Natural killer cell (primary cell): ENCODE data around the gene RABEP2. TPM values are rescaled to one million over a fixed set of nuclear protein-coding genes. Genes with fewer than 3 reads are reported as not detected.

ENCODE experiments used
- ATAC-seq, 3 donors: fragments of 150-1000 bp in 2 of 3; fragments of 200-7000 bp in 1 of 3; cut with Tn5 transposase; 1 replicate in 1 of 3; 2 replicates in 2 of 3; pipeline ENCODE4 v1.10.0; 2021; ENCODE audit warnings: mild to moderate bottlenecking in 2 of 3, moderate library complexity in 2 of 3
- DNase-seq, 2 donors: peaks; one replicate each; pipeline versions ENCODE4 v3.0.0 to v3.0.0-alpha.2; 2013 to 2021; ENCODE audit warnings: mixed read lengths in 1 of 2
- H3K27ac ChIP-seq: one replicate; pipeline ENCODE4 v1.5.1; 2013; ENCODE audit warnings: mild to moderate bottlenecking, low read length
- H3K27me3 ChIP-seq: one replicate; pipeline ENCODE4 v1.6.1; 2013; ENCODE audit warnings: low read length; ENCODE audit not compliant: control insufficient read depth, insufficient read depth
- H3K36me3 ChIP-seq: one replicate; pipeline ENCODE4 v1.6.1; 2013; ENCODE audit warnings: low read length; ENCODE audit not compliant: control insufficient read depth, insufficient read depth
- H3K4me1 ChIP-seq: one replicate; pipeline ENCODE4 v1.6.1; 2013; ENCODE audit warnings: low read length; ENCODE audit not compliant: control insufficient read depth, insufficient read depth
- H3K4me3 ChIP-seq: one replicate; pipeline ENCODE4 v1.5.1; 2013; ENCODE audit warnings: low read length
- H3K9me3 ChIP-seq: one replicate; pipeline ENCODE4 v1.6.1; 2013; ENCODE audit warnings: low read length; ENCODE audit not compliant: control insufficient read depth, insufficient read depth
- H3K27ac Mint-ChIP-seq, 2 donors: one replicate each; pipeline ENCODE4 v1.8.0; 2022; ENCODE audit warnings: mild to moderate bottlenecking in 2 of 2, mixed read lengths in 2 of 2, moderate library complexity in 1 of 2
- H3K27me3 Mint-ChIP-seq, 2 donors: one replicate each; pipeline ENCODE4 v1.8.0; 2022; ENCODE audit warnings: low read depth in 2 of 2, mixed read lengths in 2 of 2
- H3K36me3 Mint-ChIP-seq: one replicate; pipeline ENCODE4 v1.8.0; 2022; ENCODE audit warnings: mixed read lengths
- H3K4me1 Mint-ChIP-seq, 2 donors: one replicate each; pipeline ENCODE4 v1.8.0; 2022; ENCODE audit warnings: mixed read lengths in 2 of 2
- H3K4me3 Mint-ChIP-seq: one replicate; pipeline ENCODE4 v1.8.0; 2022; ENCODE audit warnings: mild to moderate bottlenecking, moderate library complexity, mixed read lengths
- H3K9me3 Mint-ChIP-seq, 2 donors: one replicate each; pipeline ENCODE4 v1.8.0; 2022; ENCODE audit warnings: mixed read lengths in 2 of 2
- CTCF ChIP-seq: fragments of 200-600 bp; IDR thresholded peaks from one replicate; pipeline ENCODE4 v1.8.0; 2022; ENCODE audit warnings: antibody characterized with exemption
- WGBS: methylation state at CpG from one replicate; pipeline ENCODE4 v1.1.7; 2013; ENCODE audit warnings: missing lambda C conversion rate; ENCODE audit not compliant: insufficient coverage; 5-methylcytosine and 5-hydroxymethylcytosine counted together
- intact Hi-C: fragments of 100-400 bp; cut with micrococcal nuclease; formaldehyde crosslinking; loops from one replicate; pipeline ENCODE4 v1.14.2; 2022
- total RNA-seq, 4 donors: library from RNA; stranded (reverse); fragments of 120-200 nt in 1 of 4; gene quantifications; one replicate each; pipeline versions ENCODE4 v1.2.3 to v1.2.4, GENCODE V29; 2013 to 2022

The RABEP2 gene
- total RNA-seq, 3 donors from 2014 or later (not counting 1 experiment from before 2014, with no cell fraction given), result 53.4 to 63.4 (median 60.1) TPM

- Mint-ChIP-seq H3K4me3 (peak overlapping the region; percentile 81), H3K27me3 (no peaks in the 10 kb centered on the region), H3K36me3 (no peaks in the 10 kb centered on the region), H3K4me1 (peaks cover 26 to 34% of the 10 kb centered on the region in 2 donors), H3K9me3 (no peaks in the 10 kb centered on the region), H3K27ac (peak overlapping the region; percentile 98 to 99)
- ATAC-seq, result no peak
- peaks cover 19% of the 10 kb centered on the region for H3K36me3 ChIP-seq
- peaks cover 16% of the 10 kb centered on the region for H3K4me1 ChIP-seq
- no peaks in the 10 kb centered on the region for H3K27me3 ChIP-seq
- H3K9me3 ChIP-seq, result no peaks in the 10 kb centered on the region
- TF ChIP-seq CTCF, result no peak
- DNase-seq, result no peak
- WGBS, result 33% methylated on average over 1 of the region's 3 CpGs
- peak overlapping the region; percentile 96 for H3K27ac ChIP-seq
- no peak overlapping the region for H3K4me3 ChIP-seq
- intact Hi-C loops, result no loop called here
These were observed 1.8 kb downstream of the RABEP2 start for GRCh38 chr16:28923231-28923587.

- ATAC-seq, result no peak
- Histone ChIP-seq H3K27ac (no peak overlapping the region), H3K27me3 (no peaks in the 10 kb centered on the region), H3K9me3 (no peaks in the 10 kb centered on the region), H3K4me3 (no peak overlapping the region), H3K4me1 (peaks cover 3% of the 10 kb centered on the region), H3K36me3 (peaks cover 43% of the 10 kb centered on the region)
- Mint-ChIP-seq H3K4me3 (no peak overlapping the region), H3K4me1 (peaks cover 10 to 15% of the 10 kb centered on the region in 2 donors), H3K27ac (no peak overlapping the region), H3K9me3 (no peaks in the 10 kb centered on the region), H3K36me3 (peaks cover 9% of the 10 kb centered on the region), H3K27me3 (no peaks in the 10 kb centered on the region)
- DNase-seq, result no peak
- intact Hi-C loops, result no loop called here
- 96% methylated on average over 3 of the region's 3 CpGs for WGBS
- no peak for TF ChIP-seq CTCF
These were observed 6.3 kb downstream of the RABEP2 start for GRCh38 chr16:28918698-28919097.

- Histone ChIP-seq H3K36me3 (peaks cover 48% of the 10 kb centered on the region), H3K4me1 (no peaks in the 10 kb centered on the region), H3K27me3 (no peaks in the 10 kb centered on the region), H3K27ac (no peak overlapping the region), H3K9me3 (no peaks in the 10 kb centered on the region), H3K4me3 (no peak overlapping the region)
- 86% methylated on average over 7 of the region's 7 CpGs for WGBS
- intact Hi-C loops, result no loop called here
- Mint-ChIP-seq H3K36me3 (peaks cover 9% of the 10 kb centered on the region), H3K27ac (peak overlapping the region in 1 of 2 donors; percentile 12), H3K27me3 (no peaks in the 10 kb centered on the region), H3K9me3 (no peaks in the 10 kb centered on the region), H3K4me3 (no peak overlapping the region), H3K4me1 (peaks cover 6 to 11% of the 10 kb centered on the region in 2 donors)
- TF ChIP-seq CTCF, result no peak
- ATAC-seq, result no peak
- no peak for DNase-seq
These were observed 7.9 kb downstream of the RABEP2 start for GRCh38 chr16:28917095-28917494.

GRCh38 chr16:28915181-28915580, 9.9 kb downstream of the RABEP2 start:
- H3K4me3 ChIP-seq, result no peak overlapping the region
- no peak overlapping the region for H3K4me3 Mint-ChIP-seq
- H3K36me3 Mint-ChIP-seq, result peaks cover 9% of the 10 kb centered on the region
- ATAC-seq (no peak), DNase-seq (no peak)
- intact Hi-C loops, result no loop called here
- H3K4me1 Mint-ChIP-seq, result peaks cover 0 to 5% of the 10 kb centered on the region in 2 donors
- no peaks in the 10 kb centered on the region for H3K9me3 ChIP-seq
- TF ChIP-seq CTCF, result no peak
- no peak overlapping the region for H3K27ac Mint-ChIP-seq
- H3K27ac ChIP-seq, result no peak overlapping the region
- H3K4me1 ChIP-seq, result no peaks in the 10 kb centered on the region
- H3K36me3 ChIP-seq, result peaks cover 49% of the 10 kb centered on the region
- H3K27me3 ChIP-seq, result no peaks in the 10 kb centered on the region
- no peaks in the 10 kb centered on the region for H3K9me3 Mint-ChIP-seq
- H3K27me3 Mint-ChIP-seq, result no peaks in the 10 kb centered on the region
